Activated T-helper 2 cell treated with anti-CD3 and anti-CD28 coated beads, Interferon-gamma antibody, Interleukin-2, Interleukin-4, amounts not matched to agents 10 μg/mL and 5 μg/mL and 100 μg/mL, durations not matched to agents 14 hours and 24 hours and 36 hours (primary cell): ENCODE results near the gene FBXL14. TPM values are rescaled to one million over a fixed set of nuclear protein-coding genes. Genes with fewer than 3 reads are reported as not detected.

ENCODE experiments used
- DNase-seq: peaks from one replicate; pipeline ENCODE4 v3.0.0; 2021; ENCODE audit warnings: low spot score
- H3K27ac Mint-ChIP-seq: one replicate; pipeline ENCODE4 v1.8.0; 2021; ENCODE audit warnings: mixed read lengths
- H3K27me3 Mint-ChIP-seq: one replicate; pipeline ENCODE4 v1.8.0; 2021; ENCODE audit warnings: low read depth, mixed read lengths
- H3K36me3 Mint-ChIP-seq: one replicate; pipeline ENCODE4 v1.8.0; 2021; ENCODE audit warnings: low read depth, mixed read lengths
- H3K4me1 Mint-ChIP-seq: one replicate; pipeline ENCODE4 v1.8.0; 2021; ENCODE audit warnings: low read depth, mixed read lengths
- H3K4me3 Mint-ChIP-seq: one replicate; pipeline ENCODE4 v1.8.0; 2021; ENCODE audit warnings: low read depth, mild to moderate bottlenecking, moderate library complexity, mixed read lengths
- H3K9me3 Mint-ChIP-seq: one replicate; pipeline ENCODE4 v1.8.0; 2021; ENCODE audit warnings: mixed read lengths
- intact Hi-C: fragments of 100-400 bp; cut with micrococcal nuclease; formaldehyde crosslinking; loops from one replicate; pipeline ENCODE4 v1.15.1; 2023
- total RNA-seq: library from RNA; stranded (reverse); gene quantifications from 2 replicates; pipeline ENCODE4 v1.2.3, GENCODE V29; 2022

Gene FBXL14
- total RNA-seq, 1 donor from 2014 or later = 20.6 TPM

DNA sequence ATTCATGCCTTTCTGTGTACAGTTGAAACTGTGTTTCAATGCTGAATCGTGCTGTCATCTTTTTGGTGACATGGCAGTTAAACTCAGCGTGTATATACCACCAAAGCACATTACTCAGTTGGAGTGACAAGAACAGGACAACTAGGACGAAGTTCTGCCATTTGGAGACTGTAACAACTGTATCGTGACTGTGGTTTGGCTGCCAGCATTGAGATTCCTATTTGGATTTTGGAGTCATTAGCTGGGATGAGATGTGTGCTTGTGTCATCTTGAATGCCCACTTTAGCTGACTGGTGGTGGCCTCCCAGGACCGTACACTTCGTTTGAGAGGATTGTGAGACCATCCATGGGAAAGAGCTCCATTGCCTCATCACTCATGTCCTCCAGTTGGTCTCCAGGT, 42.9 kb downstream of the FBXL14 start:
- intact Hi-C loops = no loop called here
- H3K27me3 Mint-ChIP-seq = peaks cover 3% of the 10 kb centered on the region

DNA sequence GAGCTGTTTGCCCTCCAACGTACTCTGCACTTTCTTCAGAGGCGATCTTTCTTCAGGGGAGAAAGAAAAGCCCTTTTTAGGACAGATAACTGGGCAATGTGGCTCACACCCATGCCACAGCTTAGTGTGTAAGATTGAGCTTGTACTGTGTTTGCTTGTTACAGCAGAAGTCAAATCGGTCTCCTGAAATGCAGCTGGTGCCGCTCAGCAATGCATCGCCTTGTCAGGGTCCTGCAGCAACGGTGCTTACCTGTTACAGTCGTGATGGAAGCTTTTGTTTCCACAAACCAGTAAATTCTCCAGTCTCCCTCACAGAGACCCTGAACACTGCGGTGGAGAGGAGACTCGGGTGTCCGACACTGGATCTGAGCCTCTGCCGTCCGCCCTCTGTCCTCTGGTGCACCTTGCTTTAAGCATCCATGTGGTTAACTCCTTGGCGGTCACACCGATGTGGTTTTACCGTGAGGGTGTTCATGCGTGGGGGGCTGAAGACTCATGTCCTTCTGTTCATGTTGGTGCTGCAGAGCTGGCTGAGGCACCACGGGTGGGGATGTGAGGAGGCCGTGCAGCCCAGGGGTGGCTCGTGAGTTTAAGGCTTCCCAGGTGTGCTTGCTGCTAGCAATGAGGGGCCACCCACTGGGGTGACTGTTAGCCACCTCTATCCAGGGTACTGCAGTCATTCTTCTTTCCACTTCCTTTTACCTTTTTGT, 47.3 kb downstream of the FBXL14 start:
- Mint-ChIP-seq H3K36me3 (no peaks in the 10 kb centered on the region), H3K4me1 (no peaks in the 10 kb centered on the region), H3K4me3 (no peak overlapping the region), H3K27me3 (peaks cover 22% of the 10 kb centered on the region), H3K27ac (no peak overlapping the region), H3K9me3 (peaks cover 5% of the 10 kb centered on the region)
- DNase-seq = no peak
- intact Hi-C loops = no loop called here

More for the DNA sequence above, 42.9 kb downstream of the FBXL14 start:
- no peaks in the 10 kb centered on the region for H3K36me3 Mint-ChIP-seq
- H3K4me1 Mint-ChIP-seq = peaks cover 10% of the 10 kb centered on the region
- peaks cover 5% of the 10 kb centered on the region for H3K9me3 Mint-ChIP-seq
- no peak overlapping the region for H3K4me3 Mint-ChIP-seq
- no peak overlapping the region for H3K27ac Mint-ChIP-seq
- DNase-seq = no peak

DNA sequence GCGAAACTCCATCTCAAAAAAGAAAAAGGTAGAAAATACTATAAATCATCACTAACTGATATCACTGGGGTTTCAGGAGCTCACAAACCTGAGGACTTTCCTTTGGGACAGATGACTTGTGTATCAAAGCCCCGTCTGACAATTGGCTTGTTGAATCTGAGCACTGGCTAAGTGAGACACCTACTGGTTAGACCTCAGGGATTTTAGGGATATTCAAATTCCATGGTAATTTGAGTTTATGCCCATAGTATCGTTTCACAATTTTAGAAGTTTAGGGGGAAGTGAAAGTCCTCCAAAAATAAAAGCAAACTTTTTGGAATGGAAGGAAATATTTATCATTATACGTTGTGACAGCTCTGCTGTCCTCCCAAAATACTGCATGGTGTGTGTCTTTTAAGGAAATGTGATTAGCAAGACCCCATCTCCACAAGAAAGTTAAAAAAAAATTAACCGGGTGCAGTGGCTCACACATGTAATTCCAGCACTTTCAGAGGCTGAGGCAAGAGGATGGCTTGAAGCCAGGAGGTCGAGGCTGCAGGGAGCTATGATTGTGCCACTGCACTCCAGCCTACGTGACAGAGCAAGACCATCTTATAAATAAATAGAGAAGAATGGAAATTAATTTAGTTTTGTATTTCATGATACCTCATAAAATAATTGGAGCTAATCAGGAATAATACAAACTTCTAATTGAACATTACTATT, 49.2 kb downstream of the FBXL14 start:
- Mint-ChIP-seq H3K9me3 (peaks cover 5% of the 10 kb centered on the region), H3K36me3 (no peaks in the 10 kb centered on the region), H3K4me3 (no peak overlapping the region), H3K4me1 (no peaks in the 10 kb centered on the region), H3K27ac (no peak overlapping the region), H3K27me3 (peaks cover 26% of the 10 kb centered on the region)
- intact Hi-C loops = no loop called here
- DNase-seq = no peak

DNA sequence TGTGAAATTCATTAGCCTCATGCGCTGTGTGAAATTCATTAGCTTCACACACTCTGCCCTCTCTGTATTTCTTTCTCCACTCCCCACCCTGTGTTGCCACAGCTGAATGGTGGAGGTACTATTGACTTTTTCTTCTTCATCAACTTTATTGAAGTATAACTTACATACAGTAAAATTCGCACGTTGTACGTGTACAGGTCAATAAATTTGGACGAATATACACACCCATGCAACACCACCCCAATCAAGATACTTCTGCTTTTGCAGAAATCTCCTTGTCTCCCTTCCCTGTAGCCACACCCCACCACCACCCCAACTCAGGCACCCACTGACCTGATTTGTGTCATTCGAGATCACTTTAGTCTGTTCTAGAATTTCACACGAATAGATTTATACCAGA, 51.8 kb downstream of the FBXL14 start:
- no peak overlapping the region for H3K27ac Mint-ChIP-seq
- no peaks in the 10 kb centered on the region for H3K36me3 Mint-ChIP-seq
- no peak overlapping the region for H3K4me3 Mint-ChIP-seq
- peaks cover 48% of the 10 kb centered on the region for H3K27me3 Mint-ChIP-seq
- H3K4me1 Mint-ChIP-seq = no peaks in the 10 kb centered on the region
- intact Hi-C loops = no loop called here
- H3K9me3 Mint-ChIP-seq = no peaks in the 10 kb centered on the region
- no peak for DNase-seq

DNA sequence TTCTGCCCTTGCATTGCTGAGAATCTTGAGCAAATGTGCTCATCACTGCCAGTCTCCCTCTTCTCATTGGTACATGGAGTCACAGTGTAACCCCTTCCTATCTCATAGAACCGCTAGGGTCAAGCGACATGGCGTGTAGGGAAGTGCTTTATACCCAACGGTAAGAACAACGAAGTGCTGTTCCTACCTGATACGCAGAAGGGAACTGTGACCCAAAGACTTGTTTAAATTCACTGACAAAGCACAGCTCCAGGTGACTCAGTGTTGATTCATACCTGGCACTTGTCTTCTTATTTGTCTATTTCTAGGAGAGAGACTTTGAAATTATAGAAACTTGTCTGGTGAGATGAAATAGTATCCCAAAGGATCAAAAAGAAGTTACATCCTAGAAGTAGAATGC, 53.7 kb downstream of the FBXL14 start:
- H3K27me3 Mint-ChIP-seq = peaks cover 61% of the 10 kb centered on the region
- no peak overlapping the region for H3K4me3 Mint-ChIP-seq
- intact Hi-C loops = no loop called here
- no peaks in the 10 kb centered on the region for H3K9me3 Mint-ChIP-seq
- H3K27ac Mint-ChIP-seq = no peak overlapping the region
- H3K4me1 Mint-ChIP-seq = no peaks in the 10 kb centered on the region
- no peaks in the 10 kb centered on the region for H3K36me3 Mint-ChIP-seq
- DNase-seq = no peak

DNA sequence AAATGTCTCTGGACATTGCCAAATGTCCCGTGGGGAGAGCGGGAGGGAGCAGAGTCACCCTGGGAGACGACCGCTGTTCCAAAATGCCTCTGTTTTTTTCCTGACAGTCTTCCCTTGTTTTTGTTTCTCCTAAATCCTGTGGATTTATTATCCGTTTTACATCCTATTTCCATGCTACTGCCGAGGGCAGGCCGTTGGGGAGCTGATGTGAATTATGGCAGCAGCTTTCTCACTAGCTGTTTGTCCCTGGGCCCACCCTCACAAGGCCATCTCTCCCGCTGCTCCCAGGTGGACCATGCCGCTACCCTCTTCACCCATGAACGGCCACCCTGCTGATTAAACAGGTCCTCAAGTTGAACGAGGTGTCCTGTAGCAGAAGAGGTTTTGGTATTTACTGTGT, 55.2 kb downstream of the FBXL14 start:
- Mint-ChIP-seq H3K4me3 (no peak overlapping the region), H3K9me3 (no peaks in the 10 kb centered on the region), H3K36me3 (no peaks in the 10 kb centered on the region), H3K4me1 (peaks cover 3% of the 10 kb centered on the region), H3K27ac (no peak overlapping the region), H3K27me3 (peaks cover 63% of the 10 kb centered on the region)
- intact Hi-C loops = no loop called here
- DNase-seq = no peak

DNA sequence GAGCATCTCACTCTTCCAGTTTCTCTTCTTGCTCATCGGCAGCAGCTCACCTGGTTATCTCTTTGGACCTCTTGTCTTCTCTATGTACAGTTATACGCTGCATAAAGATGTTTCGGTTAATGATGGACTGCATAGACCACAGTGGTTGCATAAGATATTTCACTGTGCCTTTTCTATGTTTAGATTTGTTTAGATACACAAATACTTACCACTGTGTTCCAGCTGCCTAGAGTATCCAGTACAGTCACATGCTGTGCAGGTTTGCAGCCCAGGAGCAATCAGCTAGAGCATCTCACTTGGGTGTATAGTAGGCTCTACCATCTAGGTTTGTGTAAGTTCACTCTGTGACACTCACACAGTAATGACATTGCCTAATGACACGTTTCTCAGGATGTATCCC, 57.6 kb downstream of the FBXL14 start:
- intact Hi-C loops = no loop called here
- Mint-ChIP-seq H3K4me3 (no peak overlapping the region), H3K36me3 (no peaks in the 10 kb centered on the region), H3K27ac (no peak overlapping the region), H3K27me3 (peaks cover 63% of the 10 kb centered on the region), H3K4me1 (peaks cover 25% of the 10 kb centered on the region), H3K9me3 (no peaks in the 10 kb centered on the region)
- DNase-seq = no peak

DNA sequence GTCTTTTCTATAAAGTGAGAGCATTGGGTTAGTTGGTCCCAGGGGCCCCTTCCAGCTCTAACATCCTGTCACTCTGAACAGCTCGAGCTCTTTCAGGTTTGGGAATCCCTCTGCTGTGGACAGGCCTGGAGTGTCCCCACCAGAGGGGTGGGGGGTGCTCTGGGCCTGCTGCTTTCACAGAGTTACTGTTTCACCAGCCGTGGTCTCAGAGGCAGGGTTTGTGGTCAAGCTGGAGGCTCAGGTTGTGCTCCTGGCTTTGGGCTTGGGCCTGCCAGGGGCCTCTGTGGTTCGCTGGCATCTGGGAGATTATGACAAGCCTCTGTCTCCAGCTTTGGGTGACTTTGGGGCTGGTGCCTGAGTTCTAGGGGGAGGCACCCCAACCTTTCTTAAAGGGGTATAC, 59.6 kb downstream of the FBXL14 start:
- intact Hi-C loops = loop anchor here (1.0 to 5.0 kb wide), 3 partner anchors 20 to 417 kb away; partner anchors contain the start of gene FBXL14
- DNase-seq = no peak
- Mint-ChIP-seq H3K36me3 (no peaks in the 10 kb centered on the region), H3K9me3 (no peaks in the 10 kb centered on the region), H3K4me3 (no peak overlapping the region), H3K4me1 (peaks cover 25% of the 10 kb centered on the region), H3K27me3 (peaks cover 60% of the 10 kb centered on the region), H3K27ac (no peak overlapping the region)

DNA sequence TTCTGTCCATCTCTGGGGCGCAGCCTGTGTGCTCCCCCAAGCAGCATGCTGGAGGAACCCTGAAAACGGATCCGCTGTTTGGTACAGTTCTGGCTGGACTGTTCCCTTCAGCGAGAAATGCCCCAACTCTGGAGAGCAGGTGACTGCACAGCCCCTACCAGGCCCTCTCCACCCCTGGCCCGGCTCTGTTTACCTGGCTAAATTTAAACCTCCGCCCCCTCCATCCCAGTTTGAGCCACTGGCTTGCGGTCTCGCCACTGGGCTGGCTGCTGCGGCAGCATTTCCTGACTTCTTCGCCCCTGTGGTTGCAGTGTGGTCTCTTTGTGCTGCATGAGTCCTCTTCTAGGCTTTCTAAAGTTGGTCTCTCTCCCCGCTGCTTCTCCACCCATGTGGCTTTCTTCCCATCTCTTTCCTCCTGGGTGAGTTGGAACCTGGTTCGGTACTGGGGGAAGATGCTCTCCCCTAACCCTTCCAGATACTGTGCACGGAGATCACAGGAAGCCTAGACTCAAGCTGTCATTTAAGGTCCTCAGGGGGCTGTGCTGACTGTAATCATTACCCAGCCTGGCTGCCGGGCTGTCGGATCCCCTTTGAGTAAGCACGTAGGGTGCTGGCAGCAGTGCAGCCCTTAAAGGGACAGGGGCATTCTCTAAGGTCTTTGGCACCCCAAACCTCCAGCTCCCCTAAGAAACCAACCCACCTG, 60.6 kb downstream of the FBXL14 start:
- no peaks in the 10 kb centered on the region for H3K9me3 Mint-ChIP-seq
- peak overlapping the region; percentile 23 for H3K27ac Mint-ChIP-seq
- H3K36me3 Mint-ChIP-seq = no peaks in the 10 kb centered on the region
- peak; percentile 54 for DNase-seq
- H3K4me3 Mint-ChIP-seq = peak overlapping the region; percentile 60
- intact Hi-C loops = loop anchor here (1.0 to 5.0 kb wide), 4 partner anchors 21 to 416 kb away; partner anchors contain the start of gene FBXL14
- peaks cover 28% of the 10 kb centered on the region for H3K4me1 Mint-ChIP-seq
- peaks cover 60% of the 10 kb centered on the region for H3K27me3 Mint-ChIP-seq

DNA sequence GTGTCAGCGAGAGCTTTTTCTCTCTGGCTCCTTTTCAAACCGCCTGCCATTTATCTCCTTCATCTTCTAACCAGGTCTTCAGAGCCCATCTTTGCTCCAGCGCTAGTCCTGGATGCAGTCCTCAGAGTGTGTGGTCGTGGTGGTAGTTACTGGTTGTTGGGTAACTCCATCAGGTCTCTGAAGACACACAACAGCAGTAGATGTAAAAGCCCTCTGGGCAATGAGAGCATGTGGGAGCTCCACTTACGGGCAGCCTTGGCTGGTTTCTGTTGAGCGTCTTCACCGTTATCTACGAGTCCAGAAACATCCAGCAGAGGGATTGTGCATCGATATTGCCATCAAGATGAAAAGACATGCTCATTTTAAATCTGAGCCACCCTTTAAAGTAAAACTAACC, 61.2 kb downstream of the FBXL14 start:
- peaks cover 28% of the 10 kb centered on the region for H3K4me1 Mint-ChIP-seq

DNA sequence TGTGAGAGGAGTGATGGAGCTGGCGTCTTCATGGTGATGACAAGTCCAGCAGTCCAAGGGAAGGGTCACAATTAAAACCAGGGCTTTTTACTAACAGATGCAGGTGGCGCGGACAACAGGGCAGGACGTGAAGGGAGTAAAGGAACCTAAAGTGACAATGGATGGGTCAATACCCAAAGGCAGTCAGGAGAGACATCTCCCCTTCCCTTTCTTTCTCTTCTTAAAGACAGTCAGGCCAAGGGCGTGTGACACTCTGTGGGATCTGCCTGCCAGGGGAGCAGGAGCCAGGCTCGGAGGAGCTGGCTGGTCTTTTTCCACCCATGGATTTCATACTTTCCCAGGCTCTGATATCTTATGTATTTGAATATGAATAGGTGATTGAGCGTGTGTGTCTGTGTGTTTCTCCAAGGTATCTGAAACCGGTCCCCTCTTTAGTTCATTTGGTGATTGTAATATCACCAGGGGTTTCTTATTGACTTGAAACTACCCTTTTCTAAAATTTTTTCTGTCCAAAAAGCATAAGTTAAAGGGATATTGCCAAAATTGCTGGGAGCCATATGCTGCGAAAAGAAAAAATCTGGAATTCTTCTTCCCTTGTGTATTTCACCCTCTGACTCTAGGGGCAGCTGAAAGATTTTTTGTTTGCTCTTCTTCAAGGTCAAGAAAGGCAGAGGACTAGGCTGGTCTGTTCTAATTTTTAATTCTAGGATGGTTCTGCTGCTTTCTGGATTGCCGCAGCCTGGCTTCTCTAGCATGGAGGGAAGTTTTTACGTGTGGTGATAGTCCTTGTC, 61.8 kb downstream of the FBXL14 start:
- peaks cover 62% of the 10 kb centered on the region for H3K27me3 Mint-ChIP-seq
- H3K4me3 Mint-ChIP-seq = peak overlapping the region; percentile 60
- H3K36me3 Mint-ChIP-seq = no peaks in the 10 kb centered on the region
- H3K9me3 Mint-ChIP-seq = no peaks in the 10 kb centered on the region
- H3K27ac Mint-ChIP-seq = no peak overlapping the region
- peaks cover 28% of the 10 kb centered on the region for H3K4me1 Mint-ChIP-seq
- intact Hi-C loops = loop anchor here (2.0 to 5.0 kb wide), 3 partner anchors 58 to 415 kb away; partner anchors contain the start of gene FBXL14
- no peak for DNase-seq

More for the DNA sequence above, 61.2 kb downstream of the FBXL14 start:
- H3K27ac Mint-ChIP-seq = no peak overlapping the region
- H3K9me3 Mint-ChIP-seq = no peaks in the 10 kb centered on the region
- H3K4me3 Mint-ChIP-seq = peak overlapping the region; percentile 60
- H3K27me3 Mint-ChIP-seq = peaks cover 61% of the 10 kb centered on the region
- DNase-seq = peak; percentile 23
- H3K36me3 Mint-ChIP-seq = no peaks in the 10 kb centered on the region
- intact Hi-C loops = loop anchor here (2.0 to 5.0 kb wide), 3 partner anchors 58 to 416 kb away; partner anchors contain the start of gene FBXL14

DNA sequence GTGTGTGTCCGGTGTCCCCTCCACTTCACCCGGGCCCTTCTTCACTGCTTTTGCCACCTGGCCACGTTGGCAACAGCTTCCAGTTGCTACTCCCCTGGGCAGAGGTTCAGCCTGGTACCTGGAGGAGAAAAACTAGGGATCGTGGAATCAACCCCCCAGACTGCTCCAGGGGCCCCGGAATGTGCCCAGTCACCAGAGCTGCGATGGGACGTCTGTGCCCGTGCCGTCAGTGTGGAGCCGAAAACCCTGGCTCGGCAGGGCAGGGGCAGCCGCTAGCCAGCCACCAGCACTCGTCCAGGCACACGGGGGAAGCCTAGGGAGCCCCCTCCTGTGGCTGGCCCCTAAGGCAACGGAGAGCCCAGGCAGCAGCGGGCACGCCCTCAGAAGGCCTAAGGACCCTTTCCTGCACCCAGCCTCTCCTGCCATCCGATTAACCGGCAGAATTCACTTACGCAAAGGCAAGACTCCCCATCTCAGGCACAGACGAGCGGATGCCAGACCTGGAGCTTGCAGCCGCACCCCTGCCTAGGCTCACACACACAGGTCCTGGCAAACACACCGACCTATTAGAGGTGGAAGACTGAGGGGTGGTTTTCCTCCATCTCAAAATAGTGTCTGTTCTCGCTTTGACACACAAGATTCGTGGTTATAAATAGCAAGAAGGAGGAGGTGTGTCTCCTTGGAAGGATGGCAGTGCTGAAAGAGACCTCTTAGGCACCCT, 62.6 kb downstream of the FBXL14 start:
- Mint-ChIP-seq H3K27me3 (peaks cover 60% of the 10 kb centered on the region), H3K4me1 (peaks cover 28% of the 10 kb centered on the region), H3K36me3 (no peaks in the 10 kb centered on the region), H3K9me3 (no peaks in the 10 kb centered on the region), H3K4me3 (peak overlapping the region; percentile 53), H3K27ac (no peak overlapping the region)
- no peak for DNase-seq
- intact Hi-C loops = loop anchor here (2.0 to 5.0 kb wide), 3 partner anchors 57 to 415 kb away; partner anchors contain the start of gene FBXL14
